GM18505 (cell line): ENCODE measurements around the gene PES1.
"Not testable (repeated sequence)": the region's sequence is repeated elsewhere in the genome, so short reads cannot be mapped to it uniquely, and the experiment has no call there.

Experiments used
- ATAC-seq: cut with Tn5 transposase; IDR thresholded peaks from one replicate; pipeline ENCODE4 v1.9.1; 2021; ENCODE audit not compliant: unreplicated experiment
- POLR2A ChIP-seq: IDR thresholded peaks from 4 replicates; pipeline ENCODE4 v1.6.1; 2011; ENCODE audit warnings: borderline replicate concordance; ENCODE audit not compliant: insufficient read depth, insufficient read length; ENCODE audit errors: extremely low read depth

The PES1 gene

DNA sequence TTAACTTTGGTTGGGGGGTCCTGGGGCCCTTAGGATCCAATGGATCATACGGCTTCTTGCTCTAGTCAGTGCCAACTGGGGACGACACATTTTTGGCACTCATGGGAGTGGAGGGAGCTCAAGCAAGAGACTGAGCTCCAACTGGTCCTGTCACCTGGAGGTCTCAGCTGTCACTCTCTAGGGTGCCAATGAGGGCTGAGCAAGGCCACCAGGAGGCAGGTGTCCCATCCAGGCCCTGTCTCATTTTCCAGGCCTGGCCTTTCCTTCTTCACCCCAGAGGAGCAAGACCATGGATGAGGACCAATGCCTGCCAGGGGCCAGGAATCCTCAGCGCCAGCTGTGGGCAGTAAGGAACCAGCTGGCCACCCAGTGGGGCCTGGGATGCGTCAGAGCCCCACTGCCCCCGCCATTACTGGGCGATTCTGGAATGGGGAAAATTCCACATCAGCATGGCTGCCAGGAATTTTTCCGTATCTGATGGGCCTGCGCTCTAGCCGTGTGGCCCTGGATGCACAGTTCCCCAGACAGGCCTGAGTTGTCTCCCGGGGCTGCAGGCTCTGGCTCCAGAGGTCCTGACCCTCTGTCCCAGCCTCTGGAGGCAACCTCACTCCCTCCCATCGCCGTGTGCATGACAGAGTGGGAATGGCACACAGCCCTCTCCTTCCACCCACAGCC lies 16.6 kb downstream of the PES1 start:
- ATAC-seq, result no peak
- TF ChIP-seq POLR2A, result no peak

DNA sequence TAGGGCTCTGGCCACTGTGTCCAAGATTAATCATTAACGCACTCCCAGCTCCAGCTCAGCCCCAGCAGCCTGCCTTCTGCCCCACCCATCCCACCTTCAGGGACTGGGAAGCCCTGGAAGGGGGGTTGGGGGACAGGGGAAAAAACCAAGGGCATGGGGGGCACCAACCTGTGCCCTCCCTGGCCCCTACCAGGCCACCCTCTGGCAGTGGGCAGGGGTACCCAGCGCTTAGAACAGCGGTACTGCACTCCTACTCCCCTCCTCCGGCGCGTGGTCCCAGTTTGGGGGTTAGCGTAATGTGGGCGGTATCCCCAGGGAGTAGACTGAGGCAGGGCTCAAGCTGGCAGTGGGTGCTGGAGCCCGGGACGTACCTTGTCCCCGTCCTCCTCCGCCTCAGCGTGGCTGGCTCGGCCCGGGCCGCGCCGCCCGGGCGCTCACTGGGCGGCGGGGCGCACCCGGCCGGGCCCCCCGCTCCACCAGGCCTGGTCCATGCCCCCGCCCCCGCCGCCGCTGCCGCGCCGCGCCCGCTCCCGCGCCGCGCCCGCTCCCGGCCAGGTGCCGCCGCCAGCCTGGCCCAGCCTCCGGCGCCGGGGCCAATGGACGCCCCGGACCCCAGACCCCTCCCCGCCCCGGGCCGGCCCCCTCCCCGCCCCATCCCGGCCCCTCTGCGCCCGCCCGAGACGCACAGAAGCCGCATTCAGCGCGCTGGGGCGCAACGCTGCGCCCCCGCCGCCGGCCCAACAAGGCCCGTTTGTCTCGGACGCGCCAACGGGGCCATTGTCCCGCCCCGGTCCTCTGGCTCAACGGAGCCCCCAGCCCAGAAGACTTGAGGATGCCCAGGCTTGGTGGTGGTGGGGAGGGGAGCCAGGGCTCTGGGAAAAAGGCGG lies 17.4 kb downstream of the PES1 start, which contains the start of gene GAL3ST1:
Gene GAL3ST1 (minus strand): TSS at position 571 of the 887 bp plus-strand sequence. CDS start 17,273 bp downstream, outside the sequence.
- TF ChIP-seq POLR2A, result no peak
- no peak for ATAC-seq

DNA sequence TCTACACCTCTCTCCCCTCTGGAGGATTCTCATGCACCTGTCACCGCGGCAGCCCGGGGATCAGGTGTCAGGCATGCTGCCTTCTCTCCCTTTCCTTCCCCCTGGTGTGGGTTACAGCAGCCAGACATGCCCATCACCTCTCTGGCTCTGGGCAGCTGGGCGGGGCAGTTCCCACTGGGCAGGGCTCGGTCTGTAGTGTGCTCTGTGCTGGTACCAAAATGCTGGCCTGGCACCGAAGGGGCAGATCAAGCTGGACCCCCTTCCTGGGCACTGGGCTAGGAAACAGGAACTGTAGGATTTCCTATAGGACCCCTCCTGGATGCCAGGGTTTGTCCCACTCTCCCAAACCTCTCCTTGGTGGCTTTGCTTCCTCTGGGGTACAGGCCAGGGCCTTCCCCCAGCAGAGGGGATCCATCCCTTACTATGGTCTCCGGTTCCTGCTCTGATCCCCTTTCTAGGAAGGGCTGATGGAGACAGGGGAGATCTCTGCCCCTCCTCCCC lies 18.1 kb downstream of the PES1 start:
- TF ChIP-seq POLR2A, result no peak
- no peak for ATAC-seq

DNA sequence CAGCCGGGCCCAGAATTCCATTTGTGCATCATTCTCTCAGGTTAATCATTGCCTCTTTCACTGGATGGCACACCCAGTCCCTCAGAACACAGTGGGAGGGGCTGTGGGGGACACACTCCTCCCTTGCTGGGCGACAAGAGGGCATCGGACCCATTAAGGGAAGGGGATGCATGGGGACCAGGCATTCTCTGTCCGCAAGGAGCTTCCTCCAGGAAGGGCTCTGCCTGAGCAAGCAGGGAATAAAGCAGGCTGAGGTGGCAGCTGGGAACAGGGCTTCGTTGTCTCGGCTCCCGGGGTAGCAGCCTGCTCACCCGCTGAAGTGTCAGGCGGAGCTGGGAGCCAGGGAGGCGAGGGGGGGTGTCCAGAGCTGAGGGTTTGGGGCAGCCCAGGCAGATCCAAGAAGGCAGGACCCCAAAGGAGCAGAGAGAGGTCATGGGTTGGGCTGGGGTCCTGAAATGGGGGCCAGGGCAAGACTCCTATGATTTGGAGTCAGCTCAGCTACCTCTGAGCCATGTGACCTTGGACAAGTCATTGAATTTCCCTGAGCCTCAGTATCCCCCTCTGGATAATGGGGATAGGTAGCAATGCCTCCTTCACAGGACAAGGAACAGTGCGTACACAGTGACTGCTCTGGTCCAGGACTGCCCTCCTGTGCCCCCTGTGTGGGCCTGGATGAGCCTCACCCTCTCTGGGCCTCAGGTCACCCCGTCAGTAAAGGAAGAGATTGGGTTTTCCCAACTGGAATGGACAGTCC lies 18.7 kb downstream of the PES1 start:
- TF ChIP-seq POLR2A, result no peak
- no peak for ATAC-seq

DNA sequence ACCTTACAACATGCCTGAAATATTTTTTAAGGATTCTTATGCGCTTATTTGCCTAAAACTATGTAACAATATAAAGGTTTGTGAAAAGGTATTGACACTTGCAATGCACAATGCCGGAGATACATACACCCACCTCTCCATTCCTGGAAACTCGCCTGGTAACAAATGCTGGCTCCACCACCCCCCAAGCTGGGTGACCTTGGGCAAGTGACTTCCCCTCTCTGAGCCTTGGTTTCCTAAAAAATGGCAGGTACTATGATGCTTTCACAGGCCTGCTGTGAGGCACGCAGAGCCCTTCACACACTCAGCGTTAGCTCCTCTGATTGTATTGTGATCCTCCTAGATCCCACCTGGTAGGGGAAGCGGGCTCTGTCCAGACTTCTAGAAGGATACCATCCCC lies 19.5 kb downstream of the PES1 start:
- no peak for TF ChIP-seq POLR2A
- ATAC-seq, result no peak

DNA sequence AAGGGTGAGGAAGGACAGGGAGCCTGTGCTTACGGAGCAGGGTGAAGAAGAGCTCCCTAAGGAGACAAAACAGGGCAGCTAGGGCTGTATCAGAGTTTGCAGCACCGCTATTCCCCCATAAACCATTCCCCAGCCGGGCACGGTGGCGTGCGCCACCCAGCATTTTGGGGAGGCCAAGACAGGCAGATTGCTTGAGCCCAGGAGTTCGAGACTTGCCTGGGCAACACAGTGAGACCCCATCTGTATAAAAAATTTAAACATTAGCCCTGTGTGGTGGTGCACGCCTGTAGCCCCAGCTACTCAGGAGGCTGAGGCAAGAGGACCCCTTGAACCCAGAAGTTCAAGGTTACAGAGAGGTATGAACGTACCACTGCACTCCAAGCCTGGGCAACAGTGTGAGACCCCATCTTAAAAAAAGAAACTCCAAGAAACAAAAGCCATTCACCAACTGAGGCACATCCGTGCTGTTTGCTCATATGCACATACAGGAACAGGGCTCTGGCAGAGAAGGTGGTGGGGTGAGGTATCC lies 22.0 kb downstream of the PES1 start:
- ATAC-seq, result no peak
- no peak for TF ChIP-seq POLR2A

DNA sequence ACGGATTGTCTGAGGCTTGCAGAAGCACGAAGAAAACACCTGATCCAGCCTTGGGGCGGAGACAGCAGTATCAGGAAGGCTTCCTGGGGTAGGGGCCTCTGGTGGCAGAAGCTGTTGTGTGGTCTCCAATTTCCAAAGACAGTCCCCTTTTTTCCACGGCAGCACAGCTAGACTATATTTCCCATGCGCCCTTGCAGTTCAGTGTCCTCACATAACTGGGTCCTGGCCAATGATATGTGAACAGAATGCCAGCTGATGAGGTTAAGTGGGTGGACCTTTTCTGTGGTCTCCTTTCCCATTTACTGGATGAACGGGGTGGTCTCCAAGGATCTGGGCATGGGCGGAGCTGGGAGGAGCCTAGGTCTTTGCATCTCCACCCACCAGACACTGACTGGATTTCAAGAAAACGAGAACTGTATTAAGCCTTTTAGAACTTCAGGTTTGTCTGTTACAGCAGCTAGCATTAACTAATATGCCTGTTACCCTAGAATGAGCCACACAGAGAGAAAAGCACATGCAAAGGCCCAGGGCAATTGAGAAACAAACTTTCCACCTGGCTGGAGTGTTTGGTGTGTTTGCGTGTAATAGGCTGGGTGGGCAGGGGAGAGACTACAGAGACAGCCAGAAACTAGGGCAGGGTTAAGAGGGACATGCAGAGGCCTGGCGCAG lies 23.4 kb downstream of the PES1 start:
- no peak for TF ChIP-seq POLR2A
- no peak for ATAC-seq

DNA sequence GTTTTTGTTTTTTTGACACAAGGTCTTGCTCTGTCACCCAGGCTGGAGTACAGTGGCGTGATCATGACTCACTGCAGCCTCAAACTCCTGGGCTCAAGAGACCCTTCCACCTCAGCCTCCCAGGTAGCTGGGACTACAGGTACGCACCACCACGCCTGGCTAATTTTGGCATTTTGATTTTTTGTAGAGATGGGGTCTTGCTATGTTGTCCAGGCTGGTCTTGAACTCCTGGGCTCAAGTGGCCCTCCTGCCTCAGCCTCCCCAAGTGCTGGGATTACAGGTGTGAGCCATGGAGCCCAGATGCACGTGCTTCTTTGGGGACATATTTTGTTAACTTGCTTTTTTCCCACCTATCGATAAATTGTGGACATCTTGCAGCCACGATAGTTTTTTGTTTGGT lies 24.4 kb downstream of the PES1 start:
- not testable (repeated sequence) for ATAC-seq

DNA sequence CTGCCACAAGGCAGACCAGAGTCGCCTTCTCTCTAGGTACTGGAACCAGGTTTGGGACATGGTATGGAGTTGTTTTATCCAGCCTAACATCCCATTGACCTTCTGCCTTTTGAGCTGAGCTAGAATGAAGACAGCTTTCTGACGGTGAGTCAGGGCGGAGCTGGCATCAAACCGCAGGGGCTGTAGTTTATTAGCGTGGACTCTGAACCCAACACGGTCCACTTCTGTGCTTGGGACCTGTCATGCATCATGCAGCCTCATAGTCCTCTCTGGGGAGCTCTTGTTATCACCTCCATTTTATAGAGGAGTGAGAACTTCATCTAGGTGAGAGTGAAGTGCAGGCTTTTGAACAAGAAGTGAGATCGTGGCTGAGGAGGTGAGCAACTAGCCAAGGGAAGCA lies 25.6 kb downstream of the PES1 start:
- TF ChIP-seq POLR2A, result no peak

DNA sequence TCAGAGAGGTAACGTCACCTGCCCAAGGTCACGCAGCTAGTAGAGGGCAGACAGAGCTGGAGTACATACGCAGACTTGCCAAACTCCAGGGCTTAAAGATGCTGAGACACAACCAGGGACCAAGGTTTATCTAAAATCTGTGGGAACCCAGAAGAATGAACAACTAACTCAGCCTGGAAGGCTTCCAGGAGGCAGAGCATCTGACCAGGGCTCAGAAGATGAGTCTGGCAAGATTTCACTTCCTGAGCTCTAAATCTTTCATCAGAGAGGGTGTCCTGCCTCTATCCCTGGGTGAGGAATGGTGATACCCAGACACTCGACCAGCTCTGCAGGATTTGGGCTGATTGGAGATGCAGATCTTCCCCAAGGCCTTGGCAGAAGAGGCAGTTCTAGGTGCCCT lies 26.4 kb downstream of the PES1 start:
- TF ChIP-seq POLR2A, result no peak

More for the DNA sequence above, 25.6 kb downstream of the PES1 start:
- ATAC-seq, result no peak

DNA sequence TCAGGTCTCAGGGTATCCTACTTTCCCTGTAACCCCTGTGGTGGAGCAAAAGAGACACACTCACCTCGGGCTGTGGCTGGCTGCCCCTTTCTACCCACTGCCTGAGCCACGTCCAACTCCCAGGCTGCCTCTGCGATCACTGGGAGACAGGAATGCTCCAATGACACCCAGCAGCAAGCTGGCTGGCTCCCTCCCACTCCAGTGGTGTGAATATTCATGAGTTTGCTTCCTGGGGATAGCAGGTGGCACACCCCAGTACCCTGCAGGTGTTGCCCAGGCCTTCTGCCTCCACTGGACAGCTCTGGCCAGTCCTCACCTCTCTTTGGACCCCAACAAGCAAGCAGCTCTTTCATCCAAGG lies 27.0 kb downstream of the PES1 start:
- TF ChIP-seq POLR2A, result no peak
- no peak for ATAC-seq

More for the DNA sequence above, 26.4 kb downstream of the PES1 start:
- no peak for ATAC-seq

DNA sequence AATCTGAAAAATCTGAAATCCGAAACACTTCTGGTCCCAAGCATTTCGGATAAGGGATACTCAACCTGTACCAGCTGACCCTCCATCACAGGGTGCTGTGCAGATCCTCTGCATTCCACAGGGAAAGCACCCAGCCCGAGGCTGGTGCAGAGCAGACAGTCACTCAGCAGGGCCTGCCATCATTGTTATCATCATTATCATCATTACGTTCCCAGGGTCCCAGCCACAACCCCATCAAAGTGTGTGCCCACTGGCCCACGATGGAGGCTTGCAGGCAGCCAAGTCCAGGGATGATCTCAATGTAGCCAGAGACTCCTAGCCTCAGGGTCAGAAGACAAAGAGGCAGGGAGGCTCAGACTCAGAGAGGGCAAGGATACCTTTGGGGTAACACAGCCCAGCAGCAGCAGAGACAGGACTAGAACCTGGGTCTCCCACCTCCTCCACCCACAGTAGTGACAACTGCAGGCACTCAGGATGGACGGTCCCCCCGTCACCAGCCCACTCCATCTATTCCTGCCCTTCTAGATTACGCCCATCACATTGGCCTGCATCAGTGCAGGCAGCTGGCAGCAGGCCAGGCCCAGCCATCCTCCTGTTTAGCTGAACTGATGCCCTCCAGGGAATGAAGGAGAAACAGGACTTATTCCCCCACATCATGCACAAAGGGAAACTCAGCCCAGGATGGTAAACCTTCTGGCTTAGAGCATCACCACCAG lies 27.5 kb downstream of the PES1 start:
- TF ChIP-seq POLR2A, result no peak
- ATAC-seq, result no peak

DNA sequence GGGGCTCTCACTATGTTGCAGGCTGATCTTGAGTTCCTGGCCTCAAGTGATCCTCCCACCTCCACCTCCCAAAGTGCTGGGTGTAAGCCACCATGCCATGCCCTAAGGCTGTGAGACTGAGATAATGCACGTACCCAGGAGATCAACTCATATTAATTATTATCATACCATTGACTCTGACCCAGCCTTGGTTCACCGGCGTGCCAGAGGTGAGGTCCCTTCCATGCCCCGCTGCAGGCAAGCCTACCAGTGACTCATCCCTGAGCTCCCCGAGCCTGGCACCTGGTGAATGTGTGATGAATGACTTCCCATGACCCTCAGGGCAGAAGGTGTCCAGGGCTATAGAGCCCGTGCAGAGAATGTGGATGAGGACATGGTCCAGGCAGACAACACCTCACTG lies 29.3 kb downstream of the PES1 start:
- TF ChIP-seq POLR2A, result no peak
- no peak for ATAC-seq
